CD14-positive monocyte (primary cell): Measurements from ENCODE around the gene CDK5RAP3. TPM values are rescaled to one million over a fixed set of nuclear protein-coding genes. Genes with fewer than 3 reads are reported as not detected.

ENCODE experiments used
- DNase-seq, 3 donors: peaks; one replicate each; pipeline ENCODE4 v3.0.0-alpha.2; 2011 to 2022
- H2AFZ ChIP-seq: 2 replicates; pipeline ENCODE4 v1.6.0; 2012; ENCODE audit warnings: mild to moderate bottlenecking, low read depth, low read length, inconsistent platforms; ENCODE audit not compliant: insufficient read depth, poor library complexity, severe bottlenecking
- H3K27ac ChIP-seq, 2 donors: 1 replicate in 1 of 2; 2 replicates in 1 of 2; pipeline ENCODE4 v1.5.1; 2012 to 2013; ENCODE audit warnings: low read length in 2 of 2, control low read depth in 1 of 2, inconsistent platforms in 1 of 2, low read depth in 1 of 2, mild to moderate bottlenecking in 1 of 2
- H3K27me3 ChIP-seq, 2 donors: one replicate each; pipeline versions ENCODE4 v1.6.0 to v1.6.1; 2011 to 2013; ENCODE audit warnings: low read length in 2 of 2; ENCODE audit not compliant: control insufficient read depth in 2 of 2, insufficient read depth in 2 of 2
- H3K36me3 ChIP-seq, 2 donors: replicated peaks in 1 of 2; 1 replicate in 1 of 2; 2 replicates in 1 of 2; pipeline versions ENCODE4 v1.5.1 to v1.6.1; 2012 to 2013; ENCODE audit warnings: low read length in 2 of 2, control low read depth in 1 of 2, inconsistent platforms in 1 of 2, mild to moderate bottlenecking in 1 of 2; ENCODE audit not compliant: insufficient read depth in 2 of 2, control insufficient read depth in 1 of 2
- H3K4me1 ChIP-seq, 2 donors: 1 replicate in 1 of 2; 2 replicates in 1 of 2; pipeline versions ENCODE4 v1.5.1 to v1.6.1; 2012 to 2013; ENCODE audit warnings: low read length in 2 of 2, control low read depth in 1 of 2, inconsistent platforms in 1 of 2, mild to moderate bottlenecking in 1 of 2, moderate library complexity in 1 of 2; ENCODE audit not compliant: insufficient read depth in 2 of 2, control insufficient read depth in 1 of 2
- H3K4me2 ChIP-seq: replicated peaks from 2 replicates; pipeline ENCODE3; 2012; ENCODE audit warnings: low read length, moderate library complexity, mild to moderate bottlenecking; ENCODE audit not compliant: poor library complexity, severe bottlenecking; ENCODE audit errors: extremely low read depth
- H3K4me3 ChIP-seq, 3 experiments: fragments of 200-600 bp in 1 of 3; sonication (generic) in 1 of 3; replicated peaks in 1 of 3; 1 replicate in 2 of 3; 2 replicates in 1 of 3; pipeline ENCODE4 v1.5.1; 2011 to 2013; ENCODE audit warnings: low read length in 3 of 3, mild to moderate bottlenecking in 3 of 3, control low read depth in 2 of 3, low read depth in 2 of 3, inconsistent platforms in 1 of 3, moderate library complexity in 1 of 3
- H3K79me2 ChIP-seq: 2 replicates; pipeline ENCODE4 v1.6.0; 2012; ENCODE audit warnings: mild to moderate bottlenecking, control low read depth, inconsistent platforms, low read length, moderate library complexity; ENCODE audit not compliant: insufficient read depth
- H3K9ac ChIP-seq: 2 replicates; pipeline ENCODE4 v1.6.0; 2017; ENCODE audit warnings: low read length, mild to moderate bottlenecking; ENCODE audit not compliant: insufficient read depth, poor library complexity, severe bottlenecking
- H3K9me3 ChIP-seq, 2 donors: replicated peaks in 1 of 2; 1 replicate in 1 of 2; 2 replicates in 1 of 2; pipeline versions ENCODE4 v1.5.1 to v1.6.1; 2012 to 2013; ENCODE audit warnings: low read length in 2 of 2, control low read depth in 1 of 2; ENCODE audit not compliant: control insufficient read depth in 1 of 2, insufficient read depth in 1 of 2
- H4K20me1 ChIP-seq: 2 replicates; pipeline ENCODE4 v1.6.0; 2012; ENCODE audit warnings: mild to moderate bottlenecking, low read length, control low read depth, moderate library complexity; ENCODE audit not compliant: insufficient read depth
- H3K27ac Mint-ChIP-seq, 7 donors: one replicate each; pipeline ENCODE4 v1.8.0; 2020; ENCODE audit warnings: mild to moderate bottlenecking in 7 of 7, mixed read lengths in 7 of 7, moderate library complexity in 6 of 7, inconsistent platforms in 2 of 7
- H3K27me3 Mint-ChIP-seq, 3 donors: one replicate each; pipeline ENCODE4 v1.8.0; 2021 to 2022; ENCODE audit warnings: low read depth in 3 of 3, mild to moderate bottlenecking in 3 of 3, mixed read lengths in 3 of 3, moderate library complexity in 3 of 3, inconsistent platforms in 1 of 3
- H3K36me3 Mint-ChIP-seq, 2 donors: one replicate each; pipeline ENCODE4 v1.8.0; 2020; ENCODE audit warnings: mixed read lengths in 2 of 2, inconsistent platforms in 1 of 2, mild to moderate bottlenecking in 1 of 2
- H3K4me1 Mint-ChIP-seq: one replicate; pipeline ENCODE4 v1.8.0; 2020; ENCODE audit warnings: mild to moderate bottlenecking, mixed read lengths
- H3K4me3 Mint-ChIP-seq, 2 donors: one replicate each; pipeline ENCODE4 v1.8.0; 2020; ENCODE audit warnings: mild to moderate bottlenecking in 2 of 2, mixed read lengths in 2 of 2, moderate library complexity in 1 of 2
- H3K9me3 Mint-ChIP-seq, 7 donors: one replicate each; pipeline ENCODE4 v1.8.0; 2020 to 2022; ENCODE audit warnings: mixed read lengths in 7 of 7, mild to moderate bottlenecking in 6 of 7, moderate library complexity in 6 of 7, inconsistent platforms in 2 of 7
- CTCF ChIP-seq: fragments of 200-600 bp; IDR thresholded peaks from one replicate; pipeline ENCODE4 v1.8.0; 2022; ENCODE audit warnings: antibody characterized with exemption, mild to moderate bottlenecking
- WGBS: methylation state at CpG from one replicate; pipeline ENCODE4 v1.1.5; 2013; ENCODE audit warnings: missing lambda C conversion rate; ENCODE audit not compliant: insufficient coverage; 5-methylcytosine and 5-hydroxymethylcytosine counted together
- intact Hi-C, 2 donors: fragments of 100-400 bp; cut with micrococcal nuclease; formaldehyde crosslinking; loops; one replicate each; pipeline versions ENCODE4 v1.15.0 to v1.15.1; 2023
- polyA plus RNA-seq, 3 donors: library from polyadenylated mRNA; depleted of rRNA in 1 of 3; unstranded in 2 of 3; stranded (reverse) in 1 of 3; fragments of 300-500 nt in 2 of 3; fragments of >200 nt in 1 of 3; fragmentation: Illumina TruSeq in 2 of 3; gene quantifications; 1 replicate in 2 of 3; 2 replicates in 1 of 3; pipeline ENCODE4 v1.2.3, GENCODE V29; 2012 to 2021

CDK5RAP3 gene
- polyA plus RNA-seq, 3 donors = 86.1 to 782 (median 94.4) TPM

- 48% methylated on average over 6 of the region's 8 CpGs for WGBS
These were observed 55.1 kb downstream of the CDK5RAP3 start for GRCh38 chr17:48025904-48026501.

More at GRCh38 chr17:48025904-48026501, 55.1 kb downstream of the CDK5RAP3 start:
- Histone ChIP-seq H2AFZ (peak overlapping the region; percentile 88), H3K36me3 (no peaks in the 10 kb centered on the region), H3K4me3 (peak overlapping the region in 1 of 3 experiments; percentile 78), H3K4me2 (peak overlapping the region; percentile 84), H3K27me3 (no peaks in the 10 kb centered on the region), H3K9ac (no peak overlapping the region), H3K9me3 (no peaks in the 10 kb centered on the region), H3K27ac (peak overlapping the region in 1 of 2 donors; percentile 42), H4K20me1 (no peaks in the 10 kb centered on the region), H3K79me2 (no peaks in the 10 kb centered on the region), H3K4me1 (peaks cover 53 to 58% of the 10 kb centered on the region in 2 donors)
- no peak for DNase-seq
- intact Hi-C loops = loop anchor here (1.0 to 10.0 kb wide), 8 partner anchors 23 to 591 kb away; partner anchors contain the start of genes HOXB8 (in 1 of the 2) and NFE2L1 (in 1 of the 2)
- TF ChIP-seq CTCF = no peak
- peaks cover 7 to 17% (median 16%) of the 10 kb centered on the region in 3 donors for H3K27me3 Mint-ChIP-seq
- peak overlapping the region in 3 of 7 donors; percentile 4 to 95 (median 91) for H3K27ac Mint-ChIP-seq
- H3K36me3 Mint-ChIP-seq = no peaks in the 10 kb centered on the region
- peaks cover 52% of the 10 kb centered on the region for H3K4me1 Mint-ChIP-seq
- peaks cover 0 to 3% (median 0%) of the 10 kb centered on the region in 7 donors for H3K9me3 Mint-ChIP-seq
- peak overlapping the region; percentile 87 to 97 for H3K4me3 Mint-ChIP-seq
